IPS-18c (cell line): ENCODE results near the gene FAM181A.

Experiments
- H3K4me3 ChIP-seq: 2 replicates; pipeline ENCODE4 v1.7.0; 2013; ENCODE audit warnings: low read depth, mild to moderate bottlenecking, low read length, moderate library complexity; ENCODE audit not compliant: insufficient read depth
- H3K9me3 ChIP-seq: one replicate; pipeline ENCODE4 v1.6.1; 2013; ENCODE audit warnings: mild to moderate bottlenecking, low read length, moderate library complexity; ENCODE audit not compliant: control insufficient read depth, insufficient read depth

FAM181A gene

DNA sequence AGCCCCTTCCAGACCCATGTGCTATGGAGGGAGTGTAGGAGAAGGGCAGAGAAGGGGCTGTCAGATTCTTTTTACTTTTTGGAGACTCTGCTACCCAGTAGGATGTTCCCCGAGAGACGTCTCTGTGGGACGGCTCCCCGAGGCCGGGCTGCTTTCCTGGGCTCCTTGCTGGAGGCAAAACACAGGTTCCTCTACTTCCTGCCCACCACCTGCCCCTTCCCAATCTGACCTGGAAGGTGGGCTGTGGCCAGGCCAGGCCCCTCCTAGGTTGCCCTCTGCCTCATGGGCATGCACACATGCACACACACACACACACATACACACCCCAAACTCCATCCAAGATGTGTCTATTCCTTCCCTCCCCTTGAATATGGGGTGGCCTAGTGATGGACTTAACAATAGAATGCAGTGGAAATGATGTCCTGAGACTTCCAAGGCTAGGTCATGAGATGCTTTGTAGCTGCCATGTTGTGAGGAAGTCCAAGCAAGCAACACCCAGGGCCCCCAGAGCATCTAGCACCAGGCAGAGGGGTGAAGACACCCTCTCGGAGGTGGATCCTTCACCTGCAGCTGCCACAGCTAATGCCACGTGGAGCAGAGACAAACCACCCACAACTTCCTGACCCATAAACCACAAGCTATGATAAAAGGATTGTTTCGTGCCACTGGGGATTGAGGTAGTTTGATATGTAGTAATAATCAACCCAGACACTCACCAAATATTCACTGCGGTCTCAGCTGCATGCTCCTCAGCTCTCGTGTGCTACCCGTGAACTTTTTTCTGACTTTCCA, 50.8 kb downstream of the FAM181A start:
- H3K9me3 ChIP-seq = no peaks in the 10 kb centered on the region
- H3K4me3 ChIP-seq = no peak overlapping the region

DNA sequence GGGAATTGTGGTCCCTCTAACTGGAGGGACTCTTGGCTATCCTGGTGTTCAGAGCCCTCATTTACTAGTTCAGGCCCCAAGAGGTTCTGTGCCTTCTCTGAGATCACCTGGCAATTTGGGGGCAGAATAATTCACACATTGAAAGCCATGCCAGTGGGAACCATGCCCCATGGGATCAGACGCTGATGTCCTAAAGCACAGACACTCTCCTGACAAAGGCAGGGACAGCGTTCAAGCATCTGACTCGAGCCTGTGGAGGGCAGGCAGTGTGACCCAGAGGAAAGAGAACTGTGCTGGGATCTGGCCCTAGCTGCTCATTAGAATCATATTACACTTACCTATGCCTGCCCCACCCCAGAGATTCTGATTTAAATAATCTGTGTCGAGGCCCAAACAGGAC, 51.6 kb downstream of the FAM181A start:
- Histone ChIP-seq H3K9me3 (no peaks in the 10 kb centered on the region), H3K4me3 (no peak overlapping the region)
